Pancreas (tissue), 10 donors: ENCODE measurements around the gene GPR183. TPM values are rescaled to one million over a fixed set of nuclear protein-coding genes. Genes with fewer than 3 reads are reported as not detected.
A peak's percentile ranks its signal among the peaks of the same experiment; 100 is the strongest.

ENCODE experiments used
- ATAC-seq, 4 donors: fragments of 200-7000 bp; cut with Tn5 transposase; one replicate each; pipeline versions ENCODE4 v1.8.0 to v1.9.1; 2020; ENCODE audit warnings: mild to moderate bottlenecking in 4 of 4, moderate library complexity in 4 of 4
- DNase-seq, 6 donors: peaks; one replicate each; pipeline ENCODE4 v3.0.0-alpha.2; 2020
- FAIRE-seq: peaks from 2 replicates; lab custom pipeline; 2012; peaks lifted over from hg19 to GRCh38; lab: Jason Lieb, UNC
- H3K27ac ChIP-seq, 4 donors: fragments of 200-600 bp; sonication (generic); 1 replicate in 3 of 4; 2 replicates in 1 of 4; pipeline versions ENCODE4 v1.5.0 to v1.8.0; 2020
- H3K27me3 ChIP-seq, 4 donors: fragments of 200-600 bp; one replicate each; pipeline ENCODE4 v1.8.0; 2021
- H3K36me3 ChIP-seq, 3 donors: fragments of 200-600 bp; sonication (generic) in 1 of 3; one replicate each; pipeline versions ENCODE4 v1.5.0 to v1.8.0; 2020 to 2021
- H3K4me1 ChIP-seq, 3 donors: fragments of 200-600 bp; one replicate each; pipeline ENCODE4 v1.8.0; 2021
- H3K4me3 ChIP-seq, 4 donors: fragments of 200-600 bp; sonication (generic) in 2 of 4; one replicate each; pipeline versions ENCODE4 v1.5.0 to v1.8.0; 2020 to 2021
- H3K9me3 ChIP-seq, 4 donors: fragments of 200-600 bp; one replicate each; pipeline ENCODE4 v1.8.0; 2021
- CTCF ChIP-seq, 4 donors: fragments of 200-600 bp; sonication (generic) in 3 of 4; IDR thresholded peaks; one replicate each; pipeline versions ENCODE4 v1.5.0 to v1.8.0; 2021; ENCODE audit warnings: antibody characterized with exemption in 4 of 4
- WGBS, 2 donors: extraction: QIAGEN DNeasy Blood & Tissue Kit; methylation state at CpG; one replicate each; pipeline ENCODE4 v1.1.7; 2013; 5-methylcytosine and 5-hydroxymethylcytosine counted together
- intact Hi-C, 3 donors: fragments of 100-400 bp; cut with DNase I; formaldehyde crosslinking; loops; one replicate each; pipeline versions ENCODE4 v1.11.1 to v1.14.2; 2022
- polyA plus RNA-seq, 2 donors: library from polyadenylated mRNA; stranded (reverse); fragments of 200-250 nt; gene quantifications; one replicate each; pipeline ENCODE4 v1.2.3, GENCODE V29; 2013
- total RNA-seq, 6 donors: library from RNA; stranded (reverse); fragmentation: NEBNext Ultra II Directional in 4 of 6; extraction: Animal tissue kit (Norgen Biotek cat#: 25700) in 4 of 6; gene quantifications; one replicate each; pipeline versions ENCODE4 v1.2.1 to v1.2.4, GENCODE V29; 2021 to 2023
- donor health status: healthy with polysubstance abuse.
- donor health status: DM: no; HTN: no; CAD: no; lungs with moderate emphysema.
- donor health status: DM: no; HTN: no; CAD: no.
- donor health status: control.
- donor health status: control.
- donor health status: Bipolar disorder and iron deficiency.
- donor health status: DM: yes; HTN: yes; CAD: no.
- donor health status: DM: no; HTN: no; CAD: no.
- donor health status: DM: no; HTN: no; CAD: no.
- donor health status: DM: yes; HTN: yes; CAD: no.

GPR183 gene
- total and polyA plus RNA-seq, 8 donors: 0.23 to 3.5 (median 0.97) TPM

GRCh38 chr13:99260216-99260615, 47.0 kb downstream of the GPR183 start:
- no peaks in the 10 kb centered on the region for H3K9me3 ChIP-seq
- no peak overlapping the region for H3K27ac ChIP-seq
- no peak for DNase-seq
- no peak for TF ChIP-seq CTCF (IDR thresholded peaks at IDR 0.05)
- no peaks in the 10 kb centered on the region for H3K4me1 ChIP-seq
- ATAC-seq: no peak
- whole genome bisulfite sequencing, 2 donors: 71 to 73% methylated on average over 5 of the region's 5 CpGs
- no peaks in the 10 kb centered on the region for H3K36me3 ChIP-seq
- no peaks in the 10 kb centered on the region for H3K27me3 ChIP-seq
- intact Hi-C loops: loop anchor here in 2 of 3 donors (5.0 to 10.0 kb wide), 2 partner anchors 83 to 175 kb away; no protein-coding TSS in a partner anchor
- FAIRE-seq: no peak
- H3K4me3 ChIP-seq: no peak overlapping the region

GRCh38 chr13:99258946-99259345, 48.3 kb downstream of the GPR183 start:
- Histone ChIP-seq H3K27me3 (no peaks in the 10 kb centered on the region), H3K36me3 (no peaks in the 10 kb centered on the region), H3K4me1 (no peaks in the 10 kb centered on the region), H3K4me3 (no peak overlapping the region), H3K27ac (no peak overlapping the region), H3K9me3 (no peaks in the 10 kb centered on the region)
- FAIRE-seq (peak; percentile 9), DNase-seq (no peak), ATAC-seq (no peak)
- WGBS, 2 donors: 86 to 96% methylated on average over 3 of the region's 3 CpGs
- intact Hi-C loops: no loop called here
- TF ChIP-seq CTCF (IDR thresholded peaks at IDR 0.05): no peak

GRCh38 chr13:99258210-99258860, 48.9 kb downstream of the GPR183 start, which contains the start of gene GPR18:
TSS of gene GPR18 (minus strand) at chr13:99258379. CDS start at chr13:99255872, 2,507 bp downstream.
- FAIRE-seq: no peak
- H3K4me1 ChIP-seq: no peaks in the 10 kb centered on the region

GRCh38 chr13:99257291-99257690, 49.9 kb downstream of the GPR183 start:
- WGBS, 2 donors: 75 to 80% methylated on average over 2 of the region's 2 CpGs
- intact Hi-C loops: no loop called here
- FAIRE-seq: no peak

More at GRCh38 chr13:99258210-99258860, 48.9 kb downstream of the GPR183 start, which contains the start of gene GPR18:
- TF ChIP-seq CTCF (IDR thresholded peaks at IDR 0.05): no peak
- ATAC-seq (peak in 1 of 4 donors; percentile 17), DNase-seq (no peak)
- 90 to 92% methylated on average over 4 of the region's 4 CpGs for WGBS, 2 donors
- Histone ChIP-seq H3K36me3 (no peaks in the 10 kb centered on the region), H3K27me3 (no peaks in the 10 kb centered on the region), H3K4me3 (no peak within 1 kb of the TSS), H3K27ac (no peak within 1 kb of the TSS), H3K9me3 (no peaks in the 10 kb centered on the region)
- intact Hi-C loops: no loop called here

More at GRCh38 chr13:99257291-99257690, 49.9 kb downstream of the GPR183 start:
- no peak for ATAC-seq
- H3K27ac ChIP-seq: no peak overlapping the region
- no peak for DNase-seq
- H3K4me3 ChIP-seq: no peak overlapping the region
- no peaks in the 10 kb centered on the region for H3K9me3 ChIP-seq
- no peak for TF ChIP-seq CTCF (IDR thresholded peaks at IDR 0.05)
- no peaks in the 10 kb centered on the region for H3K4me1 ChIP-seq
- H3K27me3 ChIP-seq: no peaks in the 10 kb centered on the region
- H3K36me3 ChIP-seq: no peaks in the 10 kb centered on the region
